GM21381 (cell line): Measurements from ENCODE around the gene DMD.
"Not testable (repeated sequence)": the region's sequence is repeated elsewhere in the genome, so short reads cannot be mapped to it uniquely, and the experiment has no call there.

ENCODE experiments used
- ATAC-seq: cut with Tn5 transposase; IDR thresholded peaks from one replicate; pipeline ENCODE4 v1.9.1; 2021; ENCODE audit warnings: mild to moderate bottlenecking, moderate library complexity; ENCODE audit not compliant: unreplicated experiment

Gene DMD

DNA sequence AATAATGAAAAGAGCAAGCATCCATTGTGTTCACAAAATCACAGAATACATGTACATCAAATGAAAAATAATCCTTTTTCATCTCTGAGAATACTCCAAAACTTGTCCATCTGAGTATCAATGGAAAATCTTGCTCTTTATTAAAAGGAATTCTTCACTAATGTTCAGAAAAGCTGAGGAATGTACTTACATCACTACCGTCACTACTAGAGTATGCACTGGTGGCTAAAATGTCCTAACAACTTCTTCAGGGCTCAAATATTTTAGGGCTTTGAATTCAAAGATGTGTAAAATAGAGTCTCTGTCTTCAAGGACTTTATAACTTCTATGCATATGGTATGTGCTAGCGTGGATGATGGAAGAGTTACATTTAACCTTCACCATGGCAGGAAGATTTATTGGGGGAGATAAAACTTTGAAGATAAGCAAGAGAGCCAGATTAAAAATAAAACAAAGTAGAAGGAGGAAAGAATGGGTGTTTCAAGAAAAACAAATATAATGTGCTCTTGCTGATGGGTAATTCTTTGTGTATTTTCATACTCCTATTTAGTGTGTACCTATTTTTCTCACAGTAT, 55.1 kb downstream of the DMD start:
- no peak for ATAC-seq

DNA sequence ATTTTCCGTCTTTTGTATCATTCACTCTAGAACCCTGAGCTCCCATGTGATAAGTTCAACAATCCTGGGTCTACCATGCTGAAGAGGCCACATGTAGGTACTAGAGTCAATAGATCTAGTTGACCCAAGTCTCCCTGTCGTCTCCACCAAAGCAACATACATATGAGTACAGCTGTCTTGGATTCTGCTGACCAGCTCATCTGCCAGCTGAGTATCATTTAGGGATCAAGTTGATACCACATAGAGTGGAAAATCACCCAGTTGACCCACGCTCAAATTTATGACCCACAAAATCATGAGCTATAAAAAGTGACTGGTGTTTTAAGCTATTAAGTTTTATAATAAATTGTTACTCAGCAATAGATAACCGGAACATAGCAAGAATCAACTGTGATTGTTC, 61.8 kb downstream of the DMD start:
- ATAC-seq: no peak

DNA sequence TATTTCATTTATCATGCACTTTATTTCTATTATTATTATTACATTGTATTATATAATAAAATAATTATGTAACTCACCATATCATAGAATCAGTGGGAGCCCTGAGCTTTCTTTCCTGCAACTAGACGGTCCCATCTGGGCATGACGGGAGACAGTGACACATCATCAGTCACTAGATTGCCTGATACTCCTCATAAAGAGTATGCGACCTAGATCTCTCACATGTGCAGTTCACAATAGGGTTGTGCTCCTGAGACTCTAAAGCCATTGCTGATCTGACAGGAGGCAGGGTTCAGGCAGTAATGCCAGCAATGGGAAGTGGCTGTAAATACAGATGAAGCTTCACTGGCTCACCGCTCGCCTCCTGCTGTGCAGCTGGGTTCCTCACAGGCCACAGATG, 62.3 kb downstream of the DMD start:
- no peak for ATAC-seq

DNA sequence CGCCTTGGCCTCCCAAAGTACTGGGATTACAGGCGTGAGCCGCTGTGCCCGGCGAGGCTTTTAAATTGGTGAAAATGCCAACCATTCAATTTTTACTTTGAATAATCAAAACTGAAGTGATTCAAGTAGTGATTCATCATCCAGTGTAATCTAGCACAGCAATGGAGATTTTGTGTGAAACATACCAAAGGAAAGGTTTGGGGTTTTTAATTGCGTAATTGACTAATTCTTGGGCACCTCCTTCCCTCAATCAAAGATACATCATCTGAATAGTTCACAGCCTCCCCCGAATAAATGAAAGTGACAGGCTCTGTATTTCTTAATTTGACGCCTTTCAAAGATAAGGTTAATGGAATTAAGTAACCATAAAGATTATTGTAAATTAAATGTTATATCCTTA, 69.0 kb downstream of the DMD start:
- ATAC-seq: no peak

DNA sequence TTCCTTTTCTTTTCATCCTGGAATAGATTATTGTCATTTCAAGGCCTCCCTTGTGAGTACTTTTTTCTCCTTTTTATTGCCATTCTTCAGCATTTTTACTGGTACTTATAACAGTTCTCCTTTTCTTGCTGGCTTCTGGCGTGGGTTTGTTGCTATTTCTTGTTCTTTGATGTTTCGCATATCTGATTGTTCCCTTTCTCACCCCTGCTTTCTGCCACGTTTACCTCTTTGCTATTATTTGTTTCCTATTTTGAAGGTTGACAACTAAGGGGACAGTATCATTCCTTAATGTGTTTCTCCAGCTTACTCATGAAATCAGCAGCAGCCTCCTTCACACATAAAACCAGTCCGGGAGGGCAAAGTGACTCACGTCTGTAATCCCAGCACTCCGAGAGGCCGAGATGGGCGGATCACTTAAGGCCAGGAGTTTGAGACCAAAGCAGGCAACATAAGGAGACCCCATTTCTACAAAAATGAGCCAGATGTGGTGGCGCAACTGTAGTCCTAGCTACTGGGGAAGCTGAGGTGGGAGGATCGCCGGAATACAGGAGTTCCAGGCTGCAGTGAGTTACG, 72.6 kb downstream of the DMD start:
- ATAC-seq: no peak

DNA sequence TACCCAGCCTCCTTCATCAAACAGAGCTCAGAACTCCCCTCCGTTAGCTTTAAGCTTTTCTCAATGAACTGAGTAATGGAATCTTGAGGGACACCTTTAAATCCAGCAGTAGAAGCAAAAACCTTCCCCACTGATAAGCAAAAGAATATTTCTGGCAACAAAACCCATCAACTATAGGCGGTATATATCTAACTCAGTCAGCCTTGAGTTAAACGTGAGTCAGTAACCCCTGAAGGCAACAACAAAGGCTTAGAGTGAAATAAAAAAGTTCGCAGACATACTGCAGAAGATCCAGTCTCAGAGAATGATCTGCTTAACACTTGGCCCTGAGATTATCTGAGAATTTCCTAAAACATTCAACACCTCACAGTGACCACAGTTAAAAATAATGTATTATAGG, 77.2 kb downstream of the DMD start:
- no peak for ATAC-seq

DNA sequence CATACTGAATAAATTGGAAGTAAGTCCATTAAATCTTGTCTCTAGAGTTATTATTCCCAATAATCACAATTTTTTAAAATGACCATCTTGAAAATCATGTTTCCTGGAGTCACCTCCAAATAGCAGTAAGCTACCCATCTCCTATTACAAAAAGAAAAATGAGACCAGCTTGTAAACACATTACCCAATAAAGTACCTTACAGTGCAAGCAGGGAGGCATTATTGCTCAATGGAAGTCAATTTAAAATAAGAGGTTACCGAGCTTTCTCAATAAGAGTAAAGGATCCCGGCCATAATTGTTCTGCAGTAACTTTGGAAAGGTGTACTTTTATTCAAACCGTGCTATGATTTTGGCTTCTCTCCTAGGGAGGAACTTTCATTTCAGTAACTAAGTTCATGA, 78.0 kb downstream of the DMD start:
- no peak for ATAC-seq

DNA sequence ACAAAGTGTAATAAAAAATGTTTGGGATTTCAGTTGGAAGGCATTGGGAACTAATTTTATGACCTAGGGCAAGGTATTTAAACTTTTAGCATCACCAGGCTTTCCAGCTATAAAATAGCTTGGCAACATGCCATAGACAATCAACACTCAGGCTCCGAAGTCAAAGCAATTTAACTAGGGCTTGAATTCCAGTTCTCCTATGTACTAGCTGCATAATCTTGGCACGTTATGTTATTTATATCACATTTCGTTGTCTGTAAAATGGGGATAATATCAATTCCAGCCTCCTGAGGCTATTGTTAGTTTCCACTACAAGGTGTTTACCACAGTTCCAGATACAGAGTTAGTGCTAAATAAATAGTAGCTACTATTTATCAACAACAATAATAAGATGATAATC, 78.8 kb downstream of the DMD start:
- ATAC-seq: no peak

DNA sequence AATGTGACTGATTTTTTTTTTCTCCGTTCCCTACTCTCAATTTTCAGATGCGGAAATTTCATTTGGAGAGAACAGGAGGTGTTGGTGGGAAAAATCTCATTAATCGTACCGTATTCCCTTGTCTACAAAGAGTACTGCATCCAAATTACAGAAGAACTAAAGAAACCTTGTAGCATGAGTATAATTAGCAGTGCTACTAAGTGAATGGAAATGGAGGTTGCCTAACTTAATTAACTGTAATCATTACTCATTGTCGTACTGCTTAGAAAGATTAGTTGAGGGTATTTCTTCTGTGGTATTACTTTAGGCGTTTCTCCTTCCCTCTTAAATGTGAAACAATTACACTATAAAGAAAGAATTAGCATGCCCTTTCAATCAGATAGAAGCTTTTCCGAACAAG, 81.7 kb downstream of the DMD start:
- no peak for ATAC-seq

DNA sequence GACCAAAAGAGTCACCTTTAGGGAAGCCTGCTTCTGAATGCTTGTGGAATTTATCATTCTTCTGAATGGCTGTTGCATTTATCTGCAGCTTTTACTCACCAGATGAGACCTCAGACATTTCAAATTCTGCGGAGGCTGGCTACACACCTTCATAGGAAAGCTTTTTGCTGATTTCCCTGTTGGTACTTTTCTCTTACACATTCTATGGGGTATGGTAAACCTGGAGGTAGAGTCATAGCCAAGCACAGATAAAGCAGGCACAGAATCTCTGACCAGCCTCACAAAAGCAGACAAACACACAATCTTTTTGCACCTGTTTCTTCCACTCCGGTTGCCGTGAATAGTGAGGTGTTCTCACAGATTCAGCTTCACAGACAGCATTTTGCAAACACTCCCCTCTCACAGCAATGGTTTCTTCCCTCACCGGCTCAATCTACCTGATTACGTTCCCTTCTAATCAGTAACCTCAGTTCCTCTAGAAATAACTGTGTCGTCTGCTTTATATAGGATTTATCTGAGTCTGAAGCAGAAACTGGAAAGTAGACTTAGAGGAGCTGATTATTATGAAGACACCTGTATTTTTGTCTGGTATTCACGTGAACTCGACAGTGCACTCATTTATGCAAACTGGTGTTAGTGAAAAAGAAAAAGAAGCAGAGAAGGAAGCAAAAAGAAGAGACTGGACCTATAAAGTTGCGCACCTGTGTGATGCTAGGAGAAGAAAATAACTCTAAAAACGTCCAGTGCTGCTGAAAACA, 83.1 kb downstream of the DMD start:
- ATAC-seq: no peak

DNA sequence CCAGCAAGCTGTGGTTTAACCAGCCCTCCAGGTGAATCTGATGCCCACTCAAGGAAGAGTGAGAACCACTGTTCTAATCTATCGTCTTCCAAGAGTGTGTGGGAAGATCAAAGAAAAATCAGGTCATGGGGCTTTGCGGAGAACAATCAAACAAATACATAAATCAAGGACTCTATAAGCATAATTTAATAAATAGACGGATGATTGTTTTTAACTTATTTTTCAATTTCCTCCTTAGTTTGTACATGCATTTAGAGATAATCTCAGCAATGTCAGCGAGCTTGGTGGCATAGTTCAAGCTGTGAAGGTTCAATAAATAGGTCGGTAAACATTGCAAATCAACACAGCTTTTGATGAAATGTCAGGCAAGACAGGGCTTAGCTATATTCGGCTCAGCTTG, 84.9 kb downstream of the DMD start:
- ATAC-seq: no peak

DNA sequence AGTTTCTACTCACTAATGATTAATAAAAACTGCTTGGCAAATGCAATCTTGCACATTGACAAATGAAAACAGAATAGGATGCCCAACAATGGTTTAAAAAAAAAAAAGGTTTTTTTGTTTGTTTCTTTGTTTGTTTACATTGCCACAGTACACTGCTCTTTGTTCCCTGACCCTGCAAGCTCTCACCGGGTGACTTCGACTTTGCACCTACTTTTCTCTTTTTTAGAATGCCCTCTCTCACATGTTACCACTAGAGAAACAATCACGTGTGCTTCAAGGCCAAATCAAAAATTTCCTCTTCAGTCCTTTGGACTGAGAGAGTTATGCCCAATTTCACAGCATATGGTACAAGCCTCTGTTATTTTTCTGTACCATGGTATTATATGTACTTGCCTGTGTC, 101.5 kb downstream of the DMD start:
- no peak for ATAC-seq

DNA sequence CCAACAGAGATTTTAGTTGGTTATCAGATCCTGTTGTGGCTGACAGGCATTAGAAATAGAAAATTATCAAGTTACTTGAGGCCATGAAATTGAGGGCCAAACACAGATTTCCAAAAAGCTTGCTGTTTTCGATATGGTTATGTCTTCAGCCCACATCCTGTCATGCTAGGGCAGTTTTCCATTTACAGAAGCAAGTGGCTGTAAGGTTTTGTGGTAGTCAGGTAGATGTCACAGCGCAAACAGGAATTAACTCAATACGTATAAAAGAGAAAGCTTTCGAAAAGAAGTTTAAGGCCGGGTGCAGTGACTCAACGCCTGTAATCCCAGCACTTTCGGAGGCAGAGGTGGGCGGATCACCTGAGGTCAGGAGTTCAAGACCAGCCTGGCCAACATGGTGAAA, 104.6 kb downstream of the DMD start:
- ATAC-seq: no peak

DNA sequence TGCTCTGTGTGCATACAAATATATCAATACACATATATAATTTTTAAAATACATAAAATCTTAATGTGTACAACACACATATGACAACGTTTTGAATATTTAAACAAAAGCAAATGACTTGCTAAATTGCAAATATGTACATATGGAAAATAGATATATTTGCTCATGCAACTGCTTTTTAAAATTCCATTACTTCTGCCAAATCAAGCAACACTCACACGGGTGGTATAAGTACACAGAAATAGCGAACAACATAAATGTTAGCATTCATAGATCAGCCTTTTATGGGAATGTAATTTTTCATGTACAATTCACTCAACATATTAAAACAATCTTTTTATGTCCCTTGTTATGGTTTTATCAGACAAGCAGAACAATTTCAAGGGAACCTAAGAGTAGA, 116.3 kb downstream of the DMD start:
- ATAC-seq: no peak

DNA sequence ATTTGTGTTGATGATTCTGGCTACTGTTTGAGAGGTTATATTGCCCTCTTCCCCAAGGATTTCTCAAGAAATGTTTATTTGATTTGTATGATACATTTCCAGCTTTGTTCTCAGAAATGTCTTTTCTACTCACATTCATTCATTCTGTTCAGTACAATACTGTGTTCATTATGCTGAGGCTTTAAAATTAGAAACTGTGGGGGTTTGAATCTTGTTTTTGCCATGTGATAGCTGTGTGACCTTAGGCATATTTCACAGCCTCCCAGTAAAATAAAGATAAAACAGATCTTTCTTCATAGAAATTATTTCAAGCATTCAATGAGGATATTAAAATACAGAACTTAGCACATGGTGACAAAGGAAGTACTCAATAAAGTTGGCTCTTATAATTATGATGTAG, 123.9 kb downstream of the DMD start:
- no peak for ATAC-seq

DNA sequence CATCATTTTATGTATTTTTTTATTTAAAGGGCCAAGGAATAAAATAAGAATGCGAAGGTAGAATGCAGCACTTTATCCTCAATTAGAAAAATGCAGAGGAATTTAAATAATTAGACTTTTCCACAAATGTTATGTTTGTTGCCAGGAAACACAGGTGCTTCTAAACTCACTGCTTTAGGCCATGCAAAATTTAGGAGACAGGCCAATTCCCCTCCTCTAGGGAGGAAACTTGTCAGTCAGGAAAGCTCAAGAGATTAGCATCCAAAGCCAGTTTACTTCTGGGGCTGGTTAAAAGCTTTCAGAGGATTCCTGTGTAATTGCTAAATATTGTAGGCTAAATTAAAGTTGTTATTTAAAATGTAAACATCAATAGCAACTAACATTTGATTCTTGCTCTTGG, 124.5 kb downstream of the DMD start:
- ATAC-seq: no peak

DNA sequence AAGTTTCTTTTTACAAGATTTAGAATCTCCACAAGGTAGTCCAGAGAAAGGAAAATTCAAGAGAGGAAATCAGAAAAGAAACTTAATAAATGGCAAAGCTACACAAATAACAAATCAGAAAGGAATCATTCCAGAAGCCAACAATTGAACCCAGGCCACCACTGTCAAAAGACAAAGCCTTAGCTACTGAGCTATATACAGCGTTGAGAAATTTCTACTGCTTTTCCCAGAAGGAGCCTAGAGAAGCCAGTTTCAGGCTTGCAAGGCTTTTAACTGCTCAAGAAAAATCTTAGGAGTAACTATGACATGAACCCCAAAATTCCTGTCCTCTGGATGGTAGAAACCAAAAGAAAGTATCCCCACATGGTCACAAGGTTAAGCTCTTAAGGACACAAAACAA, 129.0 kb downstream of the DMD start:
- no peak for ATAC-seq

DNA sequence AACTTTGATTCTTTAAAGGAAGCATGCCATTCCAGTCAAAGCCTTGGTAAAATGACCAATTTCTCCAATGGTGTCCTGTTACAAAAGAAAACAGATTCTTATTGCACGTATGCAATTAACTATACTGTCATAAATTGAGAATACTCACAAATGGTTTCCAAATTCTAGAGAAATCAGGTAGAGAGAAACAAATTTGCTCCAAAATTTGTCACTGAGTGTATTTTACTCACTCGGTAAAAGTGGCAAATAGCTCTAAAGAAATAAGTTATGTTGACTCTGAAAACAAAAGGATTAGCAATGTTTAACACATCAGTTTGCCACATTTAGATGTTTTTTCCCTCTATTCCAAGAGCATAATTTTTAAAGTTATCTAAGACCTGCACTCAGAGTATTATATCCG, 133.1 kb downstream of the DMD start:
- ATAC-seq: no peak

DNA sequence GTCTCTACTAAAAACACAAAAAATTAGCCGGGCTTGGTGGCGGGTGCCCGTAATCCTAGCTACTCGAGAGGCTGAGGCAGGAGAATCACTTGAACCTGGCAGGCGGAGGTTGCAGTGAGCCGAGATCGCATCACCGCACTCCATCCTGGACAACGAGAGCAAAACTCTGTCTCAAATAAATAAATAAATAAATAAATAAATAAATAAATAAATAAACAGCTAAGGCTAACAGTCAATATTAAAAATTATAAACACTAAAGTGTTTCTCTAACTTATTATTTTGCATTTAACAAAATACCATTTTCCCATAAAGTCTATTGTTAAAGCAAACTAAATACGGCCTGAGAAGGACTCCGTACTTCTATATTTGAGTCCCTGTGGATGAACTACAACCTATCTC, 137.7 kb downstream of the DMD start:
- ATAC-seq: not testable (repeated sequence)

DNA sequence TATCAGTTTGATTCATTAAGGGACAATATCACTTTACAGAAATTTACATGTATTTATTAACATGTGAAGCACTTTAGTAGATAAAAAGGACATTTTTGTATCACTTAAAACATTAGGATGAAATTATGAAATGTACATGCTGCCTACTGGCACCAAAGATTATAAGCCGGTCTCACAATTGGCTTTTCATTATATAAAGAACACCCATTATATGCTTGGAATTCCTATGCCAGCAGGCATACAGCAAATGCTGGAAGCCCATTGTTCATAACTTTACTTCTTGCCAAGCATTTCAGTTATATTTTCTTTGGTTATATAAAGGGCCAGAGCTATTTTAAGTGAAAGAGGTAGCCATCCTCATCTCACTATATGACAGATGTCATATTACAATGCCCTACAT, 145.9 kb downstream of the DMD start:
- ATAC-seq: no peak

DNA sequence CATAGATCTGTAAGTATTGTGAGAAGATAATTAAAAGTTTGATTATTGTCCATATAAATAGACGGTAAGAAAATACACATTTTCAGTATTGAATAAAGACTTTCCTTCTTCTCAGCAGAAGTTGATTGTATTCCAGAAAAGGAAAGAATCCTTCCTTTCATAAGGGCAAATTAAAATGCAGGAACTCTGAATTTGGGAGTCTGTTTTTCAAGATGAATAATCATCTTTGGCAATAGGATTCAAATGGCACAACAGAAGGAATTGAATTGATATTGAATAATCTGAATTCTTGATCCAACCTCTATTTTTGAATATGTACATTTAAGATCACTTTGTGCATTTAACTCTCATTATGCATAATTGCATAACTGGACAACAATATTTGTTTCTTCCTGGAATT, 149.3 kb downstream of the DMD start:
- no peak for ATAC-seq

DNA sequence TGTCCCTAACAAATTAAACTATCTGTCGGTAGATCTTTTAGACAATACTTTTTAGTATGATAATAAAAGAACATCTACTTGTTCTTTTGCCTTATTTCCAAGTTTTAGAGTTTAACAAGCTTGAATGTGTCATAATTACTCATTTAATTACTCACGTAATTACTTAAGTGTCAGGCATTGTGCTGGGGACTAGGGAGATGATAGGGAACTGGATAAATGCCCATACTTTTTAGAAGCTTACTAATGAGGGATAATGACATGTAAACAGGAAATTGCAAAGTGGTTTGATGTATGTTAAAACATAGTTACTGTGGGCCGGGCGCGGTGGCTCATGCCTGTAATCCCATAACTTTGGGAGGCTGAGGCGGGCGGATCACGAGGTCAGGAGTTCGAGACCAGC, 158.3 kb downstream of the DMD start:
- ATAC-seq: no peak

DNA sequence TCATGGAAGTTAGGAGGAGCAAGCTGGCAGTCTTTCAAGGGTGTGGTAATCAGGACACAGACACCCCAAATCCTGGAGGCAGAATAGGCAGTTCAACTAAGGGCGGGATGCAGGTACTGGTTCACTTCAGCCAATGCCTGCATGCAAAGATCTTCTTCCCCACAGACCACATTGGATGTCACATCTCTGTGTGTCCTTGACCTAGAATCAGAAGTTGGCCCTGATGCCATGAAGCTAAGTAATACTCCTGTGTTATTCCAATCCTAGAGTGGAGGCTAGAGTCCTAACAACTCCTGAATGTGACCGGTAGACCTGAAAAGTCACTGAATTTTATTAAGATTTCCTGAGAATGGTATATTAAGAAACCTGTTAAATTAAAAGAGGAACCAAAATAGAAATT, 165.5 kb downstream of the DMD start:
- ATAC-seq: no peak
